ENCODE data around the gene PTPRG.

Gene PTPRG

GRCh38 chr3:62249855-62250543 is 688.6 kb downstream of the PTPRG start:
- DNase-seq, result no peak

- no peak for DNase-seq
Observed at GRCh38 chr3:62252438-62253157, 691.2 kb downstream of the PTPRG start.

- no peak for DNase-seq
Observed at GRCh38 chr3:62253971-62254370, 692.6 kb downstream of the PTPRG start.

GRCh38 chr3:62255758-62256157 is 694.4 kb downstream of the PTPRG start:
- no peak for DNase-seq

GRCh38 chr3:62259924-62260323 is 698.6 kb downstream of the PTPRG start:
- no peak for DNase-seq

GRCh38 chr3:62260655-62261054 is 699.3 kb downstream of the PTPRG start:
- peak; percentile 12 for DNase-seq

- DNase-seq, result peak; percentile 79
Observed at GRCh38 chr3:62261121-62261520, 699.8 kb downstream of the PTPRG start.

GRCh38 chr3:62261736-62262135 is 700.4 kb downstream of the PTPRG start:
- peak; percentile 83 for DNase-seq

- DNase-seq, result no peak
Observed at GRCh38 chr3:62265528-62265927, 704.2 kb downstream of the PTPRG start.

- no peak for DNase-seq
Observed at GRCh38 chr3:62266668-62267283, 705.4 kb downstream of the PTPRG start.

- peak; percentile 5 for DNase-seq
Observed at GRCh38 chr3:62276658-62277180, 715.3 kb downstream of the PTPRG start.

GRCh38 chr3:62277450-62277849 is 716.1 kb downstream of the PTPRG start:
- DNase-seq, result peak; percentile 9

GRCh38 chr3:62277986-62278385 is 716.6 kb downstream of the PTPRG start:
- peak; percentile 4 for DNase-seq

- no peak for DNase-seq
Observed at GRCh38 chr3:62281726-62282125, 720.4 kb downstream of the PTPRG start.

GRCh38 chr3:62284442-62284841 is 723.1 kb downstream of the PTPRG start:
- DNase-seq, result no peak

- DNase-seq, result no peak
Observed at GRCh38 chr3:62287392-62287927, 726.1 kb downstream of the PTPRG start.

- DNase-seq, result no peak
Observed at GRCh38 chr3:62289922-62290321, 728.6 kb downstream of the PTPRG start.

- DNase-seq, result no peak
Observed at GRCh38 chr3:62293051-62293780, 731.8 kb downstream of the PTPRG start.

- DNase-seq, result no peak
Observed at GRCh38 chr3:62295571-62295970, 734.2 kb downstream of the PTPRG start.

- no peak for DNase-seq
Observed at GRCh38 chr3:62300617-62301016, 739.2 kb downstream of the PTPRG start.

GRCh38 chr3:62312201-62312600 is 750.8 kb downstream of the PTPRG start:
- DNase-seq, result peak; percentile 8

GRCh38 chr3:62316525-62316924 is 755.2 kb downstream of the PTPRG start:
- peak; percentile 74 for DNase-seq

GRCh38 chr3:62318365-62318751 is 757.0 kb downstream of the PTPRG start:
- DNase-seq, result peak; percentile 48

Data from NCI-H69 (cell line).